Omental fat pad (tissue), 4 donors: Measurements from ENCODE around the gene FAM20B. TPM values are rescaled to one million over a fixed set of nuclear protein-coding genes. Genes with fewer than 3 reads are reported as not detected.

Experiments used
- ATAC-seq: fragments of 150-250 bp; one replicate; pipeline ENCODE4 v1.9.1; 2016; ENCODE audit warnings: mild to moderate bottlenecking, moderate library complexity; ENCODE audit not compliant: low FRiP score
- DNase-seq: peaks from one replicate; pipeline ENCODE4 v3.0.0-alpha.2; 2019; ENCODE audit warnings: low spot score
- CTCF ChIP-seq, 3 donors: fragments of 450-650 bp; IDR thresholded peaks; one replicate each; pipeline ENCODE4 v1.5.1; 2016 to 2017; ENCODE audit warnings: antibody characterized with exemption in 3 of 3, mild to moderate bottlenecking in 3 of 3, moderate library complexity in 2 of 3
- total RNA-seq, 4 donors: library from RNA; depleted of rRNA; stranded (reverse); fragments of >200 nt; gene quantifications; one replicate each; pipeline ENCODE4 v1.1.0, GENCODE V29; 2016

Gene FAM20B
- total RNA-seq, 4 donors from 2014 or later, result 27.6 to 37.0 (median 35.0) TPM

- no peak for TF ChIP-seq CTCF (IDR thresholded peaks at IDR 0.05)
- ATAC-seq, result no peak
- DNase-seq, result no peak
Observed at GRCh38 chr1:179120736-179121135, 95.0 kb downstream of the FAM20B start.

DNA sequence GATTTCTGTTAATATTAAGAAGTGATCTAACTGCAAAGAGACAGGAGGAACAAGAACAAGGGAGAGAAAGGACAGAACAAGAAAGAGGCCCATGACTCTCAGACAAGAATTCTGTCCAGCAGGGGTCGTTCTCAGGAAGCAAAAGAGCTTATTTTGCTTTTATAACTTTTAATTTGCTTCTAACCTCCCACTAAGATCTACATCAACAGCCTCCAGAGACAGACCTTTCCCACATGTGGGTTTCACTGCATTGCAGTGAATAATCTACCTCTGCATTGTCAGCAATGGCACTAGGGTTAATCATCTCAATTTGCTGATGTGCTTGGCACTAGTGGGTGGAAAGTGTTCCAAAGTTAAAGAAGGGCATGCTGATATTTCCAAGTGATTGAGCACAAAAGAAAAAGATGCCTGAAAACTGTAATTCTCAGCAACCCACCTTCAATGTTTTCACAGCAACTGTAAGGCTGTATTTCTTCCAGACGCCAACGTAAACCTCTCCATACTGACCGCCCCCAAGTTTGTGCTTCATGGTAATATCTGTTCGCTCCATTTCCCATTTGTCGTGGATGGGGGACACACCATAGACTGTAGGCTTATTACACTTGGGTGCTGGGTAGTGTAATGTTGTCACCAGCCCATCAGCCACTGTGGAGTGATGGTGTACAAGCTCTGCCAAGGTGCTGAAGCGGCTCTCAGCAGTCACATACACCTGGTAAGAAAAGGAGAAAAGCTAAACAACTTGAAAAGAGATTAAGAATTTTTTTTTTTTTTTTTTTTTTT, 95.7 kb downstream of the FAM20B start:
- no peak for TF ChIP-seq CTCF (IDR thresholded peaks at IDR 0.05)
- DNase-seq, result no peak
- ATAC-seq, result peak; percentile 35

DNA sequence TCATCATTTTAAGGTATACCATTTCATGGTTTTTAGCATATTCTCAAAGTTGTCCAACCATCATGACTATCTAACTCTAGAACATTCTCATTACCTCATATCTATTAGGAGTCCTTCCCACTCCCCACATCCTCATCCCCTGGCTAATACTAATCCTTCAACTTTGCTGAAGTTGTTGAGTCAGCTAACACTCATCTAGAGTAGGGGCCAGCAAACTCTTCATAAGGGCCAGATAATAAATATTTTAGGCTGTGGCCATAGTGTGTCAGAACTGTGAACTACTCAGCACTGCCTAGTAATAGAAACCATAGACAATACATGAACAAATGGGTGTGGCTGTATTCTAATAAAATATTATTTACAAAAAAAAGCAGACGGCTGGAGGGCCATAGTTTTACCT, 99.2 kb downstream of the FAM20B start:
- ATAC-seq (no peak), DNase-seq (no peak)
- TF ChIP-seq CTCF (IDR thresholded peaks at IDR 0.05), result no peak

Other genes starting within 250 kb of the FAM20B start
- gene ANGPTL1, start 154.8 kb upstream of the FAM20B start, total RNA-seq, result 100 to 1,000 TPM in 2 of 4 donors, 10 to 100 TPM in 2; 26.1 to 154 (median 88.3) TPM
- gene TOR3A, start 56.2 kb downstream of the FAM20B start, total RNA-seq, result 10 to 100 TPM; 26.9 to 44.7 (median 33.7) TPM
- gene ABL2, start 203.8 kb downstream of the FAM20B start, total RNA-seq, result 100 to 1,000 TPM in 1 of 4 donors, 10 to 100 TPM in 3; 19.1 to 128 (median 39.9) TPM